GM21723 (cell line): ENCODE data around the gene ENHO.

Experiments
- ATAC-seq: cut with Tn5 transposase; IDR thresholded peaks from one replicate; pipeline ENCODE4 v1.9.1; 2021; ENCODE audit warnings: mild to moderate bottlenecking, moderate library complexity; ENCODE audit not compliant: unreplicated experiment

ENHO gene

DNA sequence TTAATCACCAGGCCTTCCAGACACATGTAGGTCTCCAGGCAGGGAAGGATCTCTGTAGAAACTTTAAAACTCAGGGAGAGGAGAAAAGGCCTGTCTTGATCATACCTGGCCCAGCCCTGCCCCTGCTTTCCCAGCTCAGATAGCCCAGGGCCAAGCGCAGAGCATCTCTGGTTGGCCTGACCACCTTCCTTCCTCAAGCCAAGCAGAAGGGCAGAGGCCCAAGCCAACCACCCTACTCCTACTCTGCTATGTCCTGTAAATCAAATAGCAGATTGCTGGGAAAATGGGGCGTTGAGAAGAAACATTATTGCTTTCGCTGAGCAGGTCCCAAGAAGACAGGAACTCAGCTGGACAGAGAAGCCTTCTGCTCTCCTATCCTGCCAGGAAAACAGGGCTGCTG lies 14.3 kb downstream of the ENHO start:
- ATAC-seq: no peak

DNA sequence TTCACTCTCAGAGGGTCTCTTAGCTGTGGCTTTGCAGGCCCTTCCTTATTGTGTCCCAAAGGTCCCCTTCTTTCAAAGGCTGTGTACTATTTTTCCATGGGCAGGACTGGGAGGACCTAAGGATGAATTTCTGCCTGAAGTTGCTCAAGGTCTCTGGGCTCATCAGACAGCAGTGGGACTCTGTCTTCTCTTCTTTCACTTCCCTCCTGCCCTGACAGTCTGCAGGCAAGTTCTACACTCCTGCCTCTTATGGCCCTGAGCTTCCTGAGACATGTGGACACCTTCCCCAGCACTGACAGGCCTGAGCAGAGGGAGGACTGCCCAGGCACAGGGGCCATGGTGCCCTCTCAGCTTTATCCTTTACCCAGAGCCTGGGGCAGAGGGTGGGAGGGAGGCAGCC lies 14.8 kb downstream of the ENHO start:
- no peak for ATAC-seq

DNA sequence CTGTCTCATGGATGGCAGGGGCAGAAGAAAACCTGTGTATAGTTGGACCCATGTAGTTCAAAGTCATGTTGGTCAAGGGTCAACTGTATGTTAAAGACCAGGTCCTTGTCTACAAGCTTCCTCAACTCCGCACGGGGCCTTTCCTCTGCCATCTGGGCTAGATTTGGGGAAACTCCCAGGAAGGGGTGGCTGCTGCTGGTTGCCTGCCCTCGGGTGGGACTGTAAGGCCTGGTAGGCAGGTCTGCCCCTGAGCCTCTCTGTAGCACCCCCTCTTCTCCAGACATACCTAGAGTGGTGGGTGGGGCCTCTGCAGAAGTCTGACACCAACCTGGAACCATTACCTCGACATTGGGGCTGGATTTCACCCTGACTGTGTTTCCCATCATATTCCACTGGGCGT lies 15.2 kb downstream of the ENHO start:
- ATAC-seq: no peak

DNA sequence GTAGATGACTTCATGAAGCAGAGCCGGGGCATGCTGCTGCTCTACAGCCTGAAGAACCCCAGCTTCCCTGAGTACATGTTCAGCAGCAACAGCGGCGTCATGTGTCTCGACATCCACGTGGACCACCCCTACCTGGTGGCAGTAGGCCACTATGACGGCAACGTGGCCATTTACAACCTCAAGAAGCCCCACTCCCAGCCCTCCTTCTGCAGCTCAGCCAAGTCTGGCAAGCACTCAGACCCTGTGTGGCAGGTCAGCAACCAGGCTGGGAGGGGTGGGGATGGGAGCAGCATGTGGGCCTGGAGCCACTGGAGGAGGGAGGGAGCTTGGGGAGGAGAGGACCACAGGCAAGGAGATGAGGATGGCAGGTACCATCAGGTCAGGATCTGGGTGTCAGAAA lies 16.2 kb downstream of the ENHO start:
- no peak for ATAC-seq

DNA sequence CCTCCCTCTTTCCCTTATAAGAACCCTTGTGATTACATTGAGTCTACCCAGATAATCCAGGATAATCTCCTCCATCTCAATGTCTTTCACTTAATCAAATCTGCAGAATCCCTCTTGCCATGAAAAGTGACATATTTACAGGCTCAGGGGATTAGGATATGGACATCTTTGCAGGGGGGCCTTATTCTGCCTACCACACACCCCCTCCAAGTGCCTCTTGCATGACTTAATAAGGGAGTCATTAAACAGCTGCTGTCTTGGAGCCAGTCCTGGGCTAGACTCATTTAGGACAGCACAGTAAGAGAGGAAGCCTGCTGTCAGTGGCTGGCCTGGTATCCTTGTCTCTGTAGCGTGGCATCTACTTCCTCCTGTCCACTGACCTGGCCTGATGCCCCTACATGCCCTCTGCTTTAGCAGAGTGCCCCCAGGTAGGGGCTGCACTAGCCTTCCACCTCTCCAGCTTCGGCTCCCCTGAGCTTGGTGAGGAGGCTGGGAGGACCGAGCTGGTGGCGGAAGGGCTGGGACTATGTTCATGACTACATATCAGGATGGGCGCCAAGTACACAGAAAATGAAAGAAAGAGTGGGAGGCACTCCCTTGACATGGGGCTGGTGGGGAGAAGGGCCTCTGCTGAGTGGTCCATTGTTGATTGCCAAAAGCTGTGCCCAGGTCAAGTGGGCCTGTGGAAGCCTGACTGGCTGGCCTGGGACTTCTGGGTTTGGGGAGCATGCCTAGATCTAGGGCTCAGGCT lies 17.2 kb downstream of the ENHO start:
- no peak for ATAC-seq

DNA sequence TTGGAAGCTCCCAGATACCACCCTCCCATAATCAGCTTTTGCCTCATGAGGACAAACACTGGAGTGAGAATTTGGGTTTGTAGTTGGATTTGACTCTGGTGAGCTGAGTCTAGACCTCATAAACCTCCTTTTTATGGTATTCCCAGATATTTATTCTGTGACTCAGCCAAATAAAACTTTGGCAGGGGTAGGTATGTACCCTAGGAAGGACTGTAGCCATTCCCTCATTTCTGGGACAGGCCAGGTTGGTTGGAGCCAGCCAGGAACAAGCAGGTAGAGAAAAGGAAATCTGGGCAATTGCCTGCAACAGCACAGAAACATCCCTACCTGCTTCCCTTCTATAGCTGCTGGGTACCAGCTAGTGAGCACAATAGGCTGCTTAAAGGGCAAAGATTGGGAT lies 19.4 kb downstream of the ENHO start:
- ATAC-seq: no peak

DNA sequence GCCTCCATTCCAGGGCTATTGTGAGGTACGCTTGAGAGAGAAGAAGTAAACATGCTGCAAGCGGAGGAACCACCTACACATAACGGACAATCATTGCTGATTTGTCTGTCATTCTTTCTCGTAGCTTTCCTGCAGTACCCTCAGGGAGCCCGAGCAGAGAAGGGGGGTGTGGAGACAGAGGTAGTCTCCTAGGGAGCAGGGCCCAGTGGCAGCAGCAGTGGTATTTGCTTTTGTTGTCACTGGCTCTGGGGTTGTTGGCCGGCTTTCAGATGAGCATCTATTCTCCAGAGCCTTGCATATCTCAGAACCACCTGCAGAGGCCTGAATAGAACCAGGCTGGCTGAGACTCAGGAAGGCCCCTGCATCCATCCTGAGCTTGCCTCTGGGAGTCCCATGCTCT lies 19.9 kb downstream of the ENHO start:
- ATAC-seq: no peak

DNA sequence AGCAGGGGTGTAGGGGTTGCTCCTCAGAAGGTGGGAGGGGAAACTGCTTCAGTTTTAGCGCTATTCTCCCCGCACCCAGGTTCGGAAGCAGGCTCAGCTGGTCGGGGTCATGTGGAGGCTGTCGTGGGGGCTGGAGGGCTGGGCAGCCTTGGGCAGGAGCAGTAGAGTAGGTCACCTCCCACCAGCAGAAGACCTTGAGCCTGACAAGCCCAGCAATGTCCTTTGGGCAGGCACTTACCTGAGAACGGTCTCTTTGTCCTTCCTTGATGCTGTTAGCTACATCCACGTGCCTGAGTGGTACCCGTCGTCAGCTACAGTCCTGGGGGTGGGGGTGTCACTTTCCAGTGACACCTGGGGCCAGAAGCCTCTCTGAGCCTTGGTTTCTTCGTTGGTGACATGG lies 20.3 kb downstream of the ENHO start:
- ATAC-seq: no peak

DNA sequence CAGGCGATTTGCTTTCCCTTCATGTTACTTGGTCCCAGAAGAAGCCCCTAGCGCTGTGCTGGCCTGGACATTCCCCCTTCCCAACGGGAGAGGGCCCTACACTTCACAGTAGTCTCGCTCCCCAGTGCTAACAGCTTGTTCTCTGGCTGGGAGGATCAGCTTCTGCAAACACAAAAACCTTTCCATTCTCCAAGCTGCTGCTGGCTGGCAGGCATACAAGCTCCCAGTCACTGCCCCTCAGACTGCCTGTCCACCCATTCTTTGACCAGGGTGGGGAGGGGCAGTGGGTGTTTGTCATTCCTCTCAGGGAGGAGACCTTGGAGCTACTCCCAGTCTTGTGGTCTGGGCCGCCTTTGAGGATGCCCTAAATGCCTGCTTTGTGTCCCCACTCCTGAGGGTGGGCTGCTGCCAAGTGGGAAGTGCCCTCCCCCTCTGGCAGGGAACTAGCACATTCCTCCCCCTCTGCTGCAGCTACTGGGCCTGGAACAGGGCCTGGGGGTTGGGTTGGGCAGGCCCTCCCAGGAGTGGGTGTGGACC lies 20.8 kb downstream of the ENHO start:
- ATAC-seq: no peak

DNA sequence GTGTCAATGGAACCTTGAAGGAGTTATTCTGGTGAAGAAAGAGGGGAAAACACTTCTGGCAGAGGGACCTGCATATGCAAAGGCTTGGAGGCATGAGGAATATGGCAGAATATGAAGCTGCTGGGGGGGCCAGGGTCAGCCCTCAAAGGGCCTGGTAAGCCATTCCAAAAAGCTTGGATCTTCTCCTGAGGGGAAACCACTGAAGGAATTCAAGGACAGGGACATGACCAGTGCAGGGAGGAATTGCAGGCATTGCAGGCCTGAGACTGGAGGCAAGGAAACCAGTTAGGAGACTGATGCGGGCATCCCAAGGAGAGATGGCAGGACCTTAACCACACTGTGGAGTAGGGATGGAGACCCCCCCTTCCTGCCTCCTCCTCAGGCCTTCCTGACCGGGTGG lies 21.4 kb downstream of the ENHO start:
- no peak for ATAC-seq

DNA sequence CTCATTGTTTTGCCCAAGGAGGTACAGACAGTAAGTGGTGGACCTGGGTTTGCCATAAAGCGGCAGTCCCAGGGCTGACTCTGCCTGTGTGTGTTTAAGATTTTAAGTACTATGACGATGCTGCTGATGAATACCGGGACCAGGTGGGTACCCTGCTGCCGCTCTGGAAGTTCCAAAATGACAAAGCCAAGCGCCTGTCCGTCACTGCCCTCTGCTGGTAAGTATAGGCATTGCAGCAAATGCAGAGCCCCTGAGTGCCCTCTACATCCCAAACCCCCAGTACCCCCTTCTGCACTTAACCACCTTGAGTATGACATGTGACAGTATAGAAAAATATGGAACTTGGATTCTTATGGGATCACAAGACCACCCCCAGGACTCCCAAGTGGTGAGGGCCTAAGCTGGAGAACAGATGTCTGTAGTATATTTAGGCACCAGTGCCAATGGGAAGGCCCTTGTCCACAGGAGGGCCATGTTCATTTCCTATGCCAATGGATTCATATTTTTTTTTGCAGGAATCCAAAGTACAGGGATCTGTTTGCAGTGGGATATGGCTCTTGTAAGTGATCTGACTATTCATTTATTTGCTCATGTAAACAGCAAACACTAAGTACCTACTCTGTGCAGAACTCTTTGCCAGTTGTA lies 22.0 kb downstream of the ENHO start:
- no peak for ATAC-seq

DNA sequence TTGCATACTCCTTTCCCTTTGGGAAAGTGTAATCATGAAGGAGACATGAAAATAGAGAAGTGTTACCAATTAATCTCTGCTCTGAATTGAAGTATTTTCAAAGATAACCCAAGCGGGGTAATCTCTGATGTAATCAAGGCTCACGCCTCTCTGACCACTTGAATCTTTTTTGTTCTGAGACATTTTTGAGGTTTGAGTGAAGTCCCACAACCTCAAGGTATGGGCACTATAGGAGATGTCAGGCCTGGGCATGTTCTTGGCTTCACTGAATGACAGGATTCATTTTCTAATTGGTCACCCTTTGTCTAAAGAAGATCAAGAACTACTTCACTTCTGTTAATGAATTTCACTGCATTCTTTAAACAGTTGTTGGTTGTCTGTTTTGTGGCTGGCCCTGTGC lies 23.7 kb downstream of the ENHO start:
- no peak for ATAC-seq

DNA sequence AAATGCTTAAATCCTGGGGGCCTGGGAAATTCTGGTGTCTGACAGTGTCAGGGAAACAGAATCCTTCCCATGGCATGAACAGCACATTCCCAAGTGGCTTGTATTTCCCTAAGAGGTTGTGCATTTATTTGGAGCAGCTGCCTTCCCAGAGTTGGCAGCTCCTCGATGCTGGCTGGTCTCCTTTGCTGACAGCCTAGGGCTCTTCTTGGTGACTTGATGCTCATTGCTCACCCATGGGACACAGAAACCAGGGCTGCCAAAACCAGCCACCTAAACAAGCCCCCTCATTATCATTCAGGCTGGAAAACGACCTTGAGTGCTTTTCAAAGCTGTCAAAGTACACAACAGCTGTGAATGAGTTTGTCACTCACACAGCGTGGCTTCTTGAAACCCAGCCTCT lies 24.2 kb downstream of the ENHO start:
- no peak for ATAC-seq

DNA sequence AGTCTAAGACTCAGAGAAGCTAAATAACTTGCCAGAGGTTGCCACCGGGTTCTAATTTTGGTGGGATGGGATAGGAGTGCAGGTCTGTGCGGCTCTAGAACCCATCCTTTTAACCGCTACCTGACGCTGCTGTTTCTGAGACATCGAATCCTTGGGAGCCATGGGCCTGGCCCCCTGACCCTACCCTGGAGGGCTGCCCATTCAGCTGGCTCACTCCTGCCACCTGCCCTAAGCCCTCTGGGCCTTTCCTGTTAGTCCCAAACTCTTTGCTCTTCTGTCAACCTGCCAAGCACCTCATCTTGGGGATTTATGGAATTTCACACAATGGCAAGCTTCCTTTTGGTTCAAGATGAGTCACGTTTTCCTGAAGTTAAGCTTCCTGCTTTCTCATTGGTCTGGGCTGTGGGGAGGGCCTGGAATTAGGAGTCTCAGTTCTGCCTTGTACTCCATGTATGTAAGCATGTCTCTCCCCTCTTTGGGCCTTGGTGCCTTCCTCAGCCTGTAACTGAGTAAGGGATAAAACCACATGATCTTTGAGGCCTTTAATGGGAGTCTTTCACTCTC lies 26.6 kb downstream of the ENHO start:
- ATAC-seq: no peak

DNA sequence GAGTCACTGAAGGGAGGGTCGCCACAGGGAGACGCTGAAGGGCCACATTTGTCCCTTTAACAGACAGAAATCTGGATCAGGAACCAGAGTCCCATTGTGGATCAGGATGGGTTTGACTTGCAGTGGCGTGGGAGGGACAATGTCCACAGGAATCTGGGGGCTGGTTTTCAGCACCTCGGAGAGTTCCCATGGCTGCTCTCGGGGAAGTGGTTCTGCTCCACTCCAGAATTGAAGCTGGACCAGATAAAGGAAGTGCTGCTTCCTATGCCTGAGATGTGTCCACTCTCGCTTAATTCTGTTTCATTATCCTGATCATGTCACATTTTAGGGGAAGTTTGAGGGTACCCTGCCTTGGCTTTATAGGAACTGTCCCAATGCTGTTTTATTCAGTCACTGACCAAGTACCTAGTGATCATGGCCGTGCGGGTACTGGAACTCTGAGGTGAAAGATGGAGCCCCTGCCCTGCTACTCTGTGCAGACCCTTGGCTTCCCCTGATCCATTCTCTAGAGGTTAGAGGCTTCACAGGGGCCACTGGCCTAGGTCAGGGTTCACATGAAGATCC lies 28.7 kb downstream of the ENHO start:
- ATAC-seq: no peak

DNA sequence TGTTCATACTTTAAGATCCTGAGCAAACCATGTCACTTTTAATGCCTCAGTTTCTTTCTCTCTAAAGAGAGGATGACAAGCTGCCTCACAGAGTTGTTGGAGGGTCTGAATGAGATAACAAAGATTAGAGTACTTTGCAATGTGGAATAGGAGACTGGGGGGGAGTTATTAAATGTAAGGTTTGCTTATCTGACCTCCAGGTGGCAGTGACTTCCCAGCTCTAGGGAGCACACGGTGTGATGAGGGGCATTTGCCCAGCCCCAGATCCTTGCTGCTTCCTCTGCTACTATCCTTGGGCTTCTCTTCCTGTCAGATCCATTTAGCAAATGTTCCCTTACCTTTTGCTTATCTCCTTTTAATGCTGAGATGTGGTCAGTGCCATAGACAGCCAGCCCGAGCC lies 30.7 kb downstream of the ENHO start:
- no peak for ATAC-seq

DNA sequence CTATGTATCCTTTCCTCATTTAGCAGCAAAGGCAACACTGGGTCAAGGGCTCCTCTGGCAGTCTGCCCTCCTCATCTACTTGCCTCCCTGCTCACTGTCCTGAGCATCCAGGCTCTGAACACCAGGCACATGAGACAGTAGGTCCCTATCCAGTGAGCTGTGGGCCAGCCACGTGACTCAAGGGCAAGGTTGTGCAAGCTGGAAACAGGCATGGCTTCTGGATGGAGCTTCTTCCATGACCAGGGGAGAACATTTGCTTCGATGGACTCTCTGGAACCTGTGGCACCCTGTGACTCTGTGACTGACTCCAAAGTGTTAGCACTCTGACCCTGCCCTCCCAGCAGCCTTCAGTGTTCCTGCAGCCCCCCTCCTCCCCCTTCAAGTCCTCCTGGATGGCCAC lies 31.2 kb downstream of the ENHO start:
- no peak for ATAC-seq

DNA sequence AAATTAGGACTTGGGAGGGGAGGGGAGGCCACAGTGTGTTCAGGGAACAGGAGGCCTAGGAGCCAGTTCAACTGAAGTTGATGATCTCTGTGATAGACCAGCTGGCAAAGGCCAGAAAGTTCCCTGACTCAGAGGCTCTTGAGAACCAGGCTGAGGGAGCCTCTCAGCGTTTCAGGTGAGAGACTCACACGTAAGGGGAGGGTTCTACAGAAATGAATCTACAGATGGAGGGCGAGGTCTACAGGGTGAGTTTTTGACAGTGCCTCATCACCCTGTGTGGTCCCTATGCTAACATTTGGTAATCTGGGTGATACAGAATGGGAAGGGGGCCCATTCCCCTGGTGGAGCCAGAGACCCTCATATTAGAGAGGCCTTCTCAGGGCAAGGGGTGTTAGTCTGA lies 32.0 kb downstream of the ENHO start:
- ATAC-seq: no peak

DNA sequence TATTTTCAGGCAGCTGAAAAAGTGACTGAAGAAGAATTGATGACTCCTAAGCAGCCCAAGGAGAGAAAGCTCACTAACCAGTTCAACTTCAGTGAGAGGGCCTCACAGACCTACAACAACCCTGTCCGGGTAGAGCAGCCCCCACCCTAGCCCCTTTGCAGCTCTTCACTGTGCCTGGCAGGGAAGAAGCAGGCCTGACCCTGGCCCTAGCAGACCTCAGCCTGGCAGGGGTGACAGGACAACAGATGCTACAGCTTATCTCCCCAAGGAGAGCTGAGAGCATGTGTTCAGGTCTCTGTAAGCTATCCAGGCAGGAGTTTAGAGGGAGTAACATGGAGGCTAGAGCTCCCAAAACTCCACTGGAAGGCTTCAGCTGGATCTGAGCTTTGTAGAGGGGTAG lies 32.4 kb downstream of the ENHO start:
- no peak for ATAC-seq

DNA sequence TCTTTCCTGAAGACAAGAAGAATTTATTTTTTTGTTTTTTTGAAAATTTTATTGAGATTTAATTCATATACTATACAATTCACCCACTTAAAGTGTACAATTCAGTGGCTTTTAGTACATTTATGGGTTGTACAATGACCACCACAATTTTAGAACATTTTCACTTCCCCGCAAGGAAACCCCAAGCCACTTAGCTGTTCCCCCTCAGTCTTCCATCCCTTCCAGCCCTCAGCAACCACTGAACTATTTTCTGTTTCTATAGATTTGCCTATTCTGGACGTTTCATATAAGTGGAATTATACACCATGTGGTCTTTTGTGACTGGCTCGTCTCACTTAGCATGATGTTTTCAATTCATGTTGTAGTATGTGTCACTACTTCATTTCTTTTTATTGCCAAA lies 36.2 kb downstream of the ENHO start:
- ATAC-seq: no peak

DNA sequence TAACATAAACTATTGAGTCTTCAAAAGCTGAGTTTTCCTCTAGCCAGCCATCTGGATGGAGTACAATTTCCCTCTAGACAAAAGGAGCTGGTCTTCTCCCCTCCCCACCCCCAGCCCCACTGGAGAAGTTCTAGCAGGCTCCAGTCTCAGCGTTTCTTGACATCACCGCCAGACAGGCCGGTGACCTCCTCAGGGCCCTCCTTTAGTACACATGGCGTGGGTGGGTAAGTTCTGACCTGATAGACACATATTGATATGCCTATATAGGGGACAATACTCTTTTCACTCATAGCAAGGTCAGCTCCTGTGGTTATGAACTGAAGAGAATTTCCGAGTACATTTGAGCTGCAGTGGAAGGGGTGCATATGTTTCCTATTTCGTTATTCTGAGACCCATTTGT lies 37.0 kb downstream of the ENHO start:
- no peak for ATAC-seq

DNA sequence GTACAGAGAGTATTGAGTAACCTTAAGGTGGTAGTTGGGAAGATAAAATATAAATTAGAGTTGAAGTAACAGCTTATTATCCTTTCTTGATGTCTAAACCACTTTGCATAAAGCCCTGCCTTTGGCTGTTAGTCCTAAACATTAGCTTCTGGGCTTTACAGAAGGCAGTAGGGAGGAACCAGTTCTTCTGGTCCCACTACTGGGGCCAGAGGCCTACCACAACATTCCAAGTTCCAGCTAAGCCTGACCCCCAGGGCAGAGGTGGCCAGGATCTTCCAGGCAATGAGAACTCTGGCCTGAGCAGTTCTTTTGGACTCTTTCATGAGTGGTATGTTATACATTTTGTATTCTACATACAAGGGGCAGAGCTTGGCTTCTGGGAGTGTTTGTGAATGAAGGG lies 38.1 kb downstream of the ENHO start:
- ATAC-seq: no peak
